ENCODE data around the gene NRARP. TPM values are rescaled to one million over a fixed set of nuclear protein-coding genes. Genes with fewer than 3 reads are reported as not detected.

The NRARP gene
- total and polyA plus RNA-seq, 2 of the 8 experiments (the other 6 are each of a cell fraction or from before 2014, with no cell fraction given) = 32.5 to 37.2 TPM

DNA sequence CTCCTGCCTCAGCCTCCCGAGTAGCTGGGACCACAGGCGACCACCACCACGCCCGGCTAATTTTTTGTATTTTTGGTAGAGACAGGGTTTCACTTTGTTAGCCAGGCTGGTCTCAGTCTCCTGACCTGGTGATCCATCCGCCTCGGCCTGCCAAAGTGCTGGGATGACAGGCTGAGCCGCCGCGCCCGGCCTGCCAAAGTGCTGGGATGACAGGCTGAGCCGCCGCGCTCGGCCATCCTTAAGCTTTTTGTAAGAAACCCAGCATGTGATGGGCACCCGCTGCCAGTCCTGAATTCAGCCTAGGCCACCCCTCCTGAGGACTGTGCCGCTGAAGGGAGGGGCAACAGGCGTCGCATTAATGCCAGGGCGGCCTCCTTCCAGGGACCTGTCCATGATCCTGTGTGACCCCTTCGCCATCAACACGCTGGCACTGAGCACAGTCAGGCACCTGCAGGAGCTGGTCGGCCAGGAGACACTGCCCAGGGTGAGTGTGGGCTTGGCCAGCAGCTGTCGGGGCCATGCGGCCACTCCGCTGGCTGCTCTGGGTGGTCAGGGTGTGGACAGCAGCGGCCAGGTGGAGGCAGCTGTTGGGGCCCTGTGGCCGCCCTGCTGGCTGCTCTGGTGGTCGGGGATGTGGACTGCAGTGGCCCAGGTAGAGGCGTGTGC is 36.4 kb downstream of the NRARP start (continued):
- no peak for TF ChIP-seq TAF7 (optimal IDR thresholded peaks at IDR 0.05; ENCODE audit: borderline replicate concordance, low read depth, low read length)
- TF ChIP-seq, protein P1, sequence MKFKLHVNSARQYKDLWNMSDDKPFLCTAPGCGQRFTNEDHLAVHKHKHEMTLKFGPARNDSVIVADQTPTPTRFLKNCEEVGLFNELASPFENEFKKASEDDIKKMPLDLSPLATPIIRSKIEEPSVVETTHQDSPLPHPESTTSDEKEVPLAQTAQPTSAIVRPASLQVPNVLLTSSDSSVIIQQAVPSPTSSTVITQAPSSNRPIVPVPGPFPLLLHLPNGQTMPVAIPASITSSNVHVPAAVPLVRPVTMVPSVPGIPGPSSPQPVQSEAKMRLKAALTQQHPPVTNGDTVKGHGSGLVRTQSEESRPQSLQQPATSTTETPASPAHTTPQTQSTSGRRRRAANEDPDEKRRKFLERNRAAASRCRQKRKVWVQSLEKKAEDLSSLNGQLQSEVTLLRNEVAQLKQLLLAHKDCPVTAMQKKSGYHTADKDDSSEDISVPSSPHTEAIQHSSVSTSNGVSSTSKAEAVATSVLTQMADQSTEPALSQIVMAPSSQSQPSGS (IDR thresholded peaks at IDR 0.05; ENCODE audit: low read length) = no peak
- no peak for TF ChIP-seq CHD2 (IDR thresholded peaks at IDR 0.05; ENCODE audit: low read length)
- no peak for TF ChIP-seq JUN (IDR thresholded peaks at IDR 0.05; ENCODE audit: low read depth, low read length)
- no peak for TF ChIP-seq TEAD4 (IDR thresholded peaks at IDR 0.05; ENCODE audit: low read depth, low read length)
